ENCODE data around the gene TMEM163. TPM values are rescaled to one million over a fixed set of nuclear protein-coding genes. Genes with fewer than 3 reads are reported as not detected.

TMEM163 gene
- total RNA-seq, 4 donors from 2014 or later = 0.27 to 4.7 (median 1.1) TPM

DNA sequence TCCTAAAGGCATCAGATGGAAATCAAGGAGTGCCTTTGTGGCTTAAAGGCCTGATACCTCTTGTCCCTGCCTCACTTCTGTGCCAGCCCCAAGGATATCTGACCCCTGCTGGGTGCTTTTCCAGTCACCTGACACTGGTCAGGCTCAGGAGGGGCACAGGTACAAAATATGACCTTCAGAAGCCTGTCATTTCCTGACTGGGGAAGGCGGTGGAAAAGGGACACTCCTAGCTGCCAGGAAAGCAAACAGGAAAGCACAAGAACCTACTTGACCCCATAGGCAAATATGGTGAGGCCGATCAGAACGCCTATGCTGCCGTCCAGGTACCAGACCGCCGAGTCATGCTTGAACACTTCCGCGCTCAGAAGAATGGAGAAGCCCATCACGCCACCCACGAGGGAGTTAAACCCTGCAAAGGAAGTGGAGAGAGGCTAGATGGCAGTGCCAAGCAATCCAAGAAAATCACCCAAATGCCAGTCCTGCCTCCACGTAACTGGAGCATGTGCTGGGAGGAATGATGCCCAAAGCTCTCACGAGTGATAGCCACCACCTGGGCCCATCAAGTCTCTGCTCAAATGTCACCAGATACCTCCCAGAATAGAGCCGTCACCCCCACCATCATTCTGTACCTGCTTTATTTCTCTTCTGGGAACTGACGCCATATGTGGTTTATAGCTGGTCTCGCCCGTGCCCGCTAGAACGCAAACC is 260.9 kb downstream of the TMEM163 start:
- H3K4me1 ChIP-seq = peaks cover 0 to 26% of the 10 kb centered on the region in 2 donors

GRCh38 chr2:134457353-134457752 is 261.4 kb downstream of the TMEM163 start:
- Histone ChIP-seq H3K9me3 (no peaks in the 10 kb centered on the region), H3K4me3 (replicated peaks in 1 of 3) (no peak overlapping the region), H3K4me1 (peaks cover 0 to 26% of the 10 kb centered on the region in 2 donors), H3K27ac (no peak overlapping the region), H3K27me3 (no peaks in the 10 kb centered on the region), H3K36me3 (no peaks in the 10 kb centered on the region)
- intact Hi-C loops (cut with DNase I) = no loop called here
- TF ChIP-seq CTCF (IDR thresholded peaks at IDR 0.05) = no peak
- no peak for TF ChIP-seq POLR2A (IDR thresholded peaks at IDR 0.05)
- DNase-seq = no peak
- WGBS, 2 donors = 94 to 96% methylated on average over 7 of the region's 7 CpGs

More for the DNA sequence above, 260.9 kb downstream of the TMEM163 start:
- H3K27ac ChIP-seq = no peak overlapping the region
- H3K9me3 ChIP-seq = no peaks in the 10 kb centered on the region
- H3K4me3 ChIP-seq (replicated peaks in 1 of 3) = no peak overlapping the region
- TF ChIP-seq POLR2A (IDR thresholded peaks at IDR 0.05) (no peak), CTCF (IDR thresholded peaks at IDR 0.05) (no peak)
- DNase-seq = no peak
- H3K27me3 ChIP-seq = no peaks in the 10 kb centered on the region
- intact Hi-C loops (cut with DNase I) = no loop called here
- 78 to 82% methylated on average over 18 of the region's 18 CpGs for WGBS, 2 donors
- no peaks in the 10 kb centered on the region for H3K36me3 ChIP-seq

- WGBS, 2 donors = 88 to 89% methylated on average over 8 to 9 of the region's 10 CpGs
- Histone ChIP-seq H3K27me3 (no peaks in the 10 kb centered on the region), H3K9me3 (no peaks in the 10 kb centered on the region), H3K36me3 (no peaks in the 10 kb centered on the region), H3K4me1 (peaks cover 0 to 15% of the 10 kb centered on the region in 2 donors), H3K4me3 (replicated peaks in 1 of 3) (no peak overlapping the region), H3K27ac (no peak overlapping the region)
- intact Hi-C loops (cut with DNase I) = no loop called here
- no peak for DNase-seq
- TF ChIP-seq POLR2A (IDR thresholded peaks at IDR 0.05) = no peak
Observed at GRCh38 chr2:134455426-134455825, 263.4 kb downstream of the TMEM163 start.

- whole genome bisulfite sequencing, 2 donors = 65 to 72% methylated on average over 6 of the region's 6 CpGs
- peak in 1 of 2 donors; percentile 51 for DNase-seq
- H3K27ac ChIP-seq = peak overlapping the region in 2 of 3 donors; percentile 1 to 10
- intact Hi-C loops (cut with DNase I) = no loop called here
- H3K27me3 ChIP-seq = no peaks in the 10 kb centered on the region
- H3K9me3 ChIP-seq = no peaks in the 10 kb centered on the region
- TF ChIP-seq CTCF (IDR thresholded peaks at IDR 0.05) (no peak), POLR2A (IDR thresholded peaks at IDR 0.05) (no peak)
- H3K36me3 ChIP-seq = no peaks in the 10 kb centered on the region
- H3K4me3 ChIP-seq (replicated peaks in 1 of 3) = no peak overlapping the region
- peaks cover 0 to 15% of the 10 kb centered on the region in 2 donors for H3K4me1 ChIP-seq
Observed at GRCh38 chr2:134454931-134455330, 263.9 kb downstream of the TMEM163 start.

DNA sequence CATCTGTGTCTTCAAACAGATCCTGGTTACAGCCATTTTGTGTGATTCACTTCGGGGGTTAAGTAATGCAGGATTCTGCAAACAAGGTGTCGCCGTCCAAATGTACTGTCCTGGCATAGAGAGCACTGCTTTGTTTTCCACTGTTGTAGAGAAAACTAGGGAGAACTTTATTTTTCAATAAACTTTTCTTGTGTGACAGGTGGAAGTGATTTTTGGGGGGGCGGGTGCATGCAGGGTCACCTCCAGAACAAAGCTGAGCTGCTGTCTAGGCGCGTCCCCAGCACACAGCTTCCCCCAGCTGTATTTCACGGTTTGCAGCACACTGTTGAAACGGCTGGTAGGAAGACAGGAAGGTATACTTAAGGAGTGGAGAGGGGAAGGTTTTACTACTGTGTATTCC is 264.4 kb downstream of the TMEM163 start:
- peak in 1 of 2 donors; percentile 30 for DNase-seq
- 35 to 49% methylated on average over 8 of the region's 8 CpGs for WGBS, 2 donors
- intact Hi-C loops (cut with DNase I) = no loop called here
- H3K9me3 ChIP-seq = no peaks in the 10 kb centered on the region
- H3K4me1 ChIP-seq = peaks cover 0 to 15% of the 10 kb centered on the region in 2 donors
- H3K36me3 ChIP-seq = no peaks in the 10 kb centered on the region
- H3K4me3 ChIP-seq (replicated peaks in 1 of 3) = no peak overlapping the region
- TF ChIP-seq CTCF (IDR thresholded peaks at IDR 0.05) = no peak
- H3K27ac ChIP-seq = peak overlapping the region in 2 of 3 donors; percentile 1 to 10
- no peaks in the 10 kb centered on the region for H3K27me3 ChIP-seq

All from thyroid gland (tissue), 4 donors.